Measurements from ENCODE around the gene ATOH8. TPM values are rescaled to one million over a fixed set of nuclear protein-coding genes. Genes with fewer than 3 reads are reported as not detected.

Gene ATOH8
- total RNA-seq, 1 donor from 2014 or later: 9.0 TPM

- no peak overlapping the region for H3K27ac Mint-ChIP-seq (ENCODE audit: unreplicated experiment)
- H3K27me3 Mint-ChIP-seq (ENCODE audit: unreplicated experiment): peaks cover 8% of the 10 kb centered on the region
- no peaks in the 10 kb centered on the region for H3K9me3 Mint-ChIP-seq (ENCODE audit: unreplicated experiment)
- no peak overlapping the region for H3K4me3 Mint-ChIP-seq (ENCODE audit: unreplicated experiment)
- H3K4me1 Mint-ChIP-seq (ENCODE audit: low read depth, unreplicated experiment): peaks cover 8% of the 10 kb centered on the region
- no peak for TF ChIP-seq CTCF (IDR thresholded peaks at IDR 0.05; ENCODE audit: partially characterized antibody, unreplicated experiment)
- no peaks in the 10 kb centered on the region for H3K36me3 Mint-ChIP-seq (ENCODE audit: unreplicated experiment)
- no peak for DNase-seq
Measured at GRCh38 chr2:85731606-85732005, 22.2 kb upstream of the ATOH8 start.

- Mint-ChIP-seq H3K36me3 (ENCODE audit: unreplicated experiment) (no peaks in the 10 kb centered on the region), H3K27me3 (ENCODE audit: unreplicated experiment) (peaks cover 8% of the 10 kb centered on the region), H3K9me3 (ENCODE audit: unreplicated experiment) (no peaks in the 10 kb centered on the region), H3K4me3 (ENCODE audit: unreplicated experiment) (no peak overlapping the region), H3K27ac (ENCODE audit: unreplicated experiment) (no peak overlapping the region), H3K4me1 (ENCODE audit: low read depth, unreplicated experiment) (peaks cover 8% of the 10 kb centered on the region)
- no peak for DNase-seq
- TF ChIP-seq CTCF (IDR thresholded peaks at IDR 0.05; ENCODE audit: partially characterized antibody, unreplicated experiment): no peak
Measured at GRCh38 chr2:85732467-85733120, 21.2 kb upstream of the ATOH8 start.

DNA sequence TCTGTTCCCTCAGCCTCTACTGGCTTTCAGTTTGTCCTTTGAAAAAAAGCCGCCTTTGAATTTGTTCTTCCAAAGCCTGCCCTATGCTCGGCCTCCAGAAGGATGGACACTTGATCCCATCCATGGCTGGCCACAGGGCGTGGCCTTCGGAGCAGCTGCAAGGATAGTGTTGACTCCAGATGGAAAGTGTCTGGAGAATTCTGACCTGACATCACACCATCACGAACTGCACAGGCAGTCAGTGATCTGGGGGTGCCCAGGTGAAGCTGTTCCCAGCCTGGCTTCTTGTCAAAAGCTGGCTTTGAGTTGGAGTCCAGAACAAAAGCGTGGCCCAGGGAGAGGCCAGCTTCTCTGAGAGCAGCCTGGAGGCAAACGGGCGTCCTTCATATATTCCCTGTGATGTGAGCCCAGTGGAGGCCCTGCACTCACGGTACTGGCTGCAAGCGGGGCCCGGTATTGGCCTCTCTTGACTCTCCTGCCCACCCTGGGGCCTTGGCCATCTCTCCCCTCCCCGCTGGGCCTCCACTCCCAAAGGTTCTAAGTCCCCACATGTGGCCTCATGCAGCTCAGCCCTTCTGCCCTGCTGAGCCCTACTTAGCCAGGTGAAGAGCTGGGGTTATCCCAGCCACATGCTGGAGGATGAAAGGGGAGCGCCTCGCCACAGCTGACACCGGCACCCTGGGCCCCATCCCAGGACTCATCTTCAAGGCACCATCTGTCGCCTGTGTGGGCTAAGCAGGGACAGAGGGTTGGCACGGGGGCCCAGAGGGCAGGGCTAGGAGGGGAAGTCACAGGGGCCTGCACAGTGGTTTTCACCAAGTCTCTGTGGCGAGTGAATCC lies 20.4 kb upstream of the ATOH8 start:
- Mint-ChIP-seq H3K9me3 (ENCODE audit: unreplicated experiment) (peaks cover 2% of the 10 kb centered on the region), H3K4me1 (ENCODE audit: low read depth, unreplicated experiment) (peaks cover 9% of the 10 kb centered on the region), H3K27me3 (ENCODE audit: unreplicated experiment) (peaks cover 8% of the 10 kb centered on the region), H3K4me3 (ENCODE audit: unreplicated experiment) (no peak overlapping the region), H3K36me3 (ENCODE audit: unreplicated experiment) (no peaks in the 10 kb centered on the region), H3K27ac (ENCODE audit: unreplicated experiment) (no peak overlapping the region)
- TF ChIP-seq CTCF (IDR thresholded peaks at IDR 0.05; ENCODE audit: partially characterized antibody, unreplicated experiment): no peak
- DNase-seq: no peak

- peaks cover 8% of the 10 kb centered on the region for H3K27me3 Mint-ChIP-seq (ENCODE audit: unreplicated experiment)
- peak overlapping the region; percentile 11 for H3K4me3 Mint-ChIP-seq (ENCODE audit: unreplicated experiment)
- DNase-seq: no peak
- no peaks in the 10 kb centered on the region for H3K36me3 Mint-ChIP-seq (ENCODE audit: unreplicated experiment)
- peaks cover 11% of the 10 kb centered on the region for H3K4me1 Mint-ChIP-seq (ENCODE audit: low read depth, unreplicated experiment)
- TF ChIP-seq CTCF (IDR thresholded peaks at IDR 0.05; ENCODE audit: partially characterized antibody, unreplicated experiment): no peak
- H3K9me3 Mint-ChIP-seq (ENCODE audit: unreplicated experiment): peaks cover 4% of the 10 kb centered on the region
- H3K27ac Mint-ChIP-seq (ENCODE audit: unreplicated experiment): no peak overlapping the region
Measured at GRCh38 chr2:85734015-85734414, 19.8 kb upstream of the ATOH8 start.

All from glutamatergic neuron (in vitro differentiated cells).